ENCODE results near the gene IL17A.

The IL17A gene

GRCh38 chr6:52216932-52217575, 30.9 kb downstream of the IL17A start:
- DNase-seq: no peak

- no peak for DNase-seq
These were observed 31.6 kb downstream of the IL17A start for GRCh38 chr6:52217761-52218160.

DNA sequence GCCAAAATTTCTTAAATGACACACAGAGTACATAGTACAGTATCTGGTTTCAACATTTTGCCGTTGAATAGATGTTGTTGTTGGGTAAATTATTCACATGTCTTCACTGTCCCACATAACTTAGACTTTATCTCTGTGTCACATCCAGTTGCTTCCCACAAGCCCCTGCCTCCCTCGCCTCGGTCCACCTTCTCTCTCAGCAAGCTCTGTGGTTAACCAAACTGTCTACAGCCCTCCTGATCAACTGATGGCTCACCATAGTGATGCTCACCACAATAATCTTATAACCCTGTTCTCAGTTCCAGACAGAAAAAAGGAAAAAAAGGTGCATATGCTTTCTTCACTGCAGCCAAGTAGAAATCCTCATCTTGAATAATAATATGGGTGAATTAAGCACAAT, 35.1 kb downstream of the IL17A start:
- DNase-seq: no peak

GRCh38 chr6:52227495-52227894, 41.3 kb downstream of the IL17A start:
- DNase-seq: no peak

DNA sequence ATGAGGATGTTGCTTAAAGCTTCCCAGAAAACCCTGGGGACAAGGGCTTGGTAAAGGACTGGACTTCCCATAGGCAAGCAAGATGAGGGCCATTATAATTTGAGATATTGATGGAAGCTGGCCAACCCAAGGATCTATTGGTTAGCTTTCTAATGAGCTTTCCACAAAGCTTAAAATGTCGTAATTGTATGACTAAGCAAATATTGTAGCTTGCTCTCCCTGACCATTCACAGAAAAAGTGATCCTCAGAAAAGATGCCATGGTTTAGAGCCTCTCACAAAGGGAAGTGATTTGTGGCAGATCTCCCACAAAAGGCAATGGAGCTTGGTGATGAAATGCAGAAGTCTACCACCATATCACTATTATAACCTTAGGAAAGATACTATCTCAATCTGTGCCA, 44.5 kb downstream of the IL17A start:
- DNase-seq: no peak

DNA sequence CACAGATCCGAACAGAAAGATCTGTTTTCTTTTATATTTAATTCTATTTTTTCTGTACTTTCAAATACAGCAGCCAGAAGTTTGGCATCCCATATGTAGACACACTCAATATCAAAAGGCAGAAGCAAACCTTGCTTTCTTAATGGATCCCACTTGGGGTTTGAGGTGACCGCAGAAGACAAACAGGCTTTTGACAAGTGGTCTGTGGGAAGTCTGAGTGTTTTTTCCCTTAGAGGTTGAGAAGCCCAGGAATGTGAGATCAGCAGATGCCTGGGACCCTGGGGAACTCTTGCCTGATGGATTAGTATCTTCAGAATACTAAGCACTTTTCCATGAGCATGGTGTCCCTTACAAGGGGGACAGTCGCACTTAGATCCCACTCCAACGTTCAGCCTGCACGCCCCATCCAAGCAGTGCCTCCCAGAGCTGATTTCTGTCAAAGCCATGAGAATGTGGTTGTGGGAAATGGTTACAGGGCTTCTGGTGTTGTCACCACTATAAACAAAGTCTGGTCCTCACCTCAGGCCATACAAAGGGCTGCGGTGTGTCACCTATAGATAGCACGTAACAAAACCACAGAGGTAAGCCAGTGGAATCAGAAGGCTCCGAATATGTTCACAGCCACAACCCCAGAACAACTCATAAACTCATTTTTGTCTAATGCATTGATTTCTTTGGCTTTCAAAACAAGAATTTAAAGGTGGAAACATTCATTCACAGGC, 45.4 kb downstream of the IL17A start:
- DNase-seq: no peak

DNA sequence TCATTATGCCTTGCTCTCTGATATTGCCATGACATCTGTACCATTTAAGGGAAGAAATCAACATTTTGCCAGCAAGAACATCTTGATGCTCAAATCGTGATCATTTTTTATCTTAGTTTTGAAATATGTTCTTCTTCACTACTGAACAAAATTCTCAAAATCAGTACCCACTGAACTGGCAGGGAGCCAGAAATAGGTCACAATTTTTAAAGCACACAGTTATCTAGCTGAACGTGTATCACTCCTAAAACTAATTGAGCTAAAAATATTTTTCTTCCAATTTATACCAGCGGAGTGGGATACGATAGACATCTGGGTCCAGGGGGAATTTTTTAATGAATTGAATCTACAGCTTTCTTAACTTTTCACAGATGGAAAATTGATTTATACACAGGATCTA, 46.8 kb downstream of the IL17A start:
- DNase-seq: no peak

GRCh38 chr6:52233975-52234823, 48.0 kb downstream of the IL17A start:
- no peak for DNase-seq

Data from cortex of kidney (tissue), 1 donor.